Measurements from ENCODE around the gene SLC6A6. TPM values are rescaled to one million over a fixed set of nuclear protein-coding genes. Genes with fewer than 3 reads are reported as not detected.

SLC6A6 gene
- total RNA-seq, 1 experiment from 2014 or later, result 72.6 TPM

DNA sequence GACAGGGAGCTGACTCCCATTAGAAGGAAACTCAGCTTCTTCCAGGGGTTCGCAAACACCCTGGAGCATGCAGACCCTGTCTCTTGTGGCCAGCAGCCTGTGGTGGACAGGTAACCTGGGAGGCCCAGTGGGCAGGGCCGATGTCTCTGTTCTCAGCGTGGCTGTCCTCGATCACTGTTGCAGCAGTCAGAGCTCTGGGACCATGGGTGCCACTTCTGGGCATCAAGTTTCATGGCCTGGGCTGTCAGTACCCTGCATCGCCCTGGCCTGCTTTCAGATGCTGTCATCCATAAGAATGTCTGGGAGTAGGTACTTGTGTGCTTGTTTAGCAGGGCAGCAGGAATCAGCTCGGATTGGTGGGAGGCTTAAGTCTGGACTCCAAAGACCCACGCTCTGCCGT is 54.4 kb downstream of the SLC6A6 start:
- H3K9ac ChIP-seq (ENCODE audit: extremely low read depth, insufficient read length, low read length), result no peak overlapping the region
- no peak overlapping the region for H2BK120ac ChIP-seq (ENCODE audit: low read depth, low read length, poor library complexity, severe bottlenecking)
- peaks cover 15 to 18% of the 10 kb centered on the region in 2 experiments for H3K4me1 Mint-ChIP-seq
- no peak overlapping the region for H2AK5ac ChIP-seq (ENCODE audit: insufficient read length, low read length)
- H3K79me2 ChIP-seq (ENCODE audit: insufficient read depth, low read length), result no peaks in the 10 kb centered on the region
- no peaks in the 10 kb centered on the region for H3K23me2 ChIP-seq (ENCODE audit: insufficient read length, low read depth, low read length, poor library complexity, severe bottlenecking)
- no peak overlapping the region; a peak in 1 of 7 replicates for H3K27ac Mint-ChIP-seq
- no peaks in the 10 kb centered on the region for H3K27me3 ChIP-seq (ENCODE audit: insufficient read depth, low read length)
- no peak overlapping the region for H2BK12ac ChIP-seq (ENCODE audit: insufficient read length, low read depth, low read length)
- H2BK5ac ChIP-seq (ENCODE audit: insufficient read length, low read length), result no peak overlapping the region
- H4K20me1 ChIP-seq (ENCODE audit: control insufficient read depth, insufficient read depth, insufficient read length), result no peaks in the 10 kb centered on the region
- H3T11ph ChIP-seq (ENCODE audit: low read length), result no peak overlapping the region
- no peaks in the 10 kb centered on the region for H3K9me3 ChIP-seq (ENCODE audit: control insufficient read depth, low read depth, low read length)
- H3K36me3 Mint-ChIP-seq (ENCODE audit: insufficient read depth in 1 of 3, low read depth in 3 of 3), result peaks cover 33 to 66% (median 36%) of the 10 kb centered on the region in 3 experiments; a peak in 6 of 7 replicates
- H3K27me3 Mint-ChIP-seq (ENCODE audit: low read depth), result no peaks in the 10 kb centered on the region
- no peak overlapping the region for H3K18ac ChIP-seq (ENCODE audit: insufficient read length, low read depth, low read length)
- DNase-seq, result no peak
- H3K27ac ChIP-seq (ENCODE audit: insufficient read length, low read depth, low read length), result no peak overlapping the region
- no peak overlapping the region for H3K56ac ChIP-seq (ENCODE audit: insufficient read length, low read depth, low read length)
- no peaks in the 10 kb centered on the region for H3K9me3 Mint-ChIP-seq
- no peak overlapping the region for H3K4ac ChIP-seq (ENCODE audit: low read depth, low read length)
- TF ChIP-seq, protein P1, sequence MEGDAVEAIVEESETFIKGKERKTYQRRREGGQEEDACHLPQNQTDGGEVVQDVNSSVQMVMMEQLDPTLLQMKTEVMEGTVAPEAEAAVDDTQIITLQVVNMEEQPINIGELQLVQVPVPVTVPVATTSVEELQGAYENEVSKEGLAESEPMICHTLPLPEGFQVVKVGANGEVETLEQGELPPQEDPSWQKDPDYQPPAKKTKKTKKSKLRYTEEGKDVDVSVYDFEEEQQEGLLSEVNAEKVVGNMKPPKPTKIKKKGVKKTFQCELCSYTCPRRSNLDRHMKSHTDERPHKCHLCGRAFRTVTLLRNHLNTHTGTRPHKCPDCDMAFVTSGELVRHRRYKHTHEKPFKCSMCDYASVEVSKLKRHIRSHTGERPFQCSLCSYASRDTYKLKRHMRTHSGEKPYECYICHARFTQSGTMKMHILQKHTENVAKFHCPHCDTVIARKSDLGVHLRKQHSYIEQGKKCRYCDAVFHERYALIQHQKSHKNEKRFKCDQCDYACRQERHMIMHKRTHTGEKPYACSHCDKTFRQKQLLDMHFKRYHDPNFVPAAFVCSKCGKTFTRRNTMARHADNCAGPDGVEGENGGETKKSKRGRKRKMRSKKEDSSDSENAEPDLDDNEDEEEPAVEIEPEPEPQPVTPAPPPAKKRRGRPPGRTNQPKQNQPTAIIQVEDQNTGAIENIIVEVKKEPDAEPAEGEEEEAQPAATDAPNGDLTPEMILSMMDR (conservative IDR thresholded peaks at IDR 0.05), result no peak
- no CpG with 5 or more reads among the region's 8 CpGs for WGBS (ENCODE audit: extremely low coverage, insufficient read length, low lambda C conversion rate)
- no peak overlapping the region for H3K4me3 Mint-ChIP-seq
- no peak overlapping the region; the same call in 1 of the 2 replicates for H3K14ac ChIP-seq (ENCODE audit: insufficient read depth, low read length)
- H3K4me1 ChIP-seq (ENCODE audit: insufficient read depth, low read length), result peaks cover 3% of the 10 kb centered on the region; the same call in 1 of the 2 replicates
- H3K23ac ChIP-seq (ENCODE audit: insufficient read length, low read depth, low read length), result no peak overlapping the region
- H2BK20ac ChIP-seq (ENCODE audit: low read depth, low read length, poor library complexity, severe bottlenecking), result no peak overlapping the region
- H4K5ac ChIP-seq (ENCODE audit: insufficient read length, low read depth, low read length), result no peak overlapping the region
- no peak overlapping the region for H4K8ac ChIP-seq (replicated peaks; ENCODE audit: insufficient read length, low read depth, low read length)
- H2BK15ac ChIP-seq (ENCODE audit: low read depth, low read length), result no peak overlapping the region
- no peak overlapping the region for H4K91ac ChIP-seq (ENCODE audit: insufficient read length, low read depth, low read length)
- no peak overlapping the region for H3K4me2 ChIP-seq (ENCODE audit: insufficient read depth, insufficient read length, low read length)
- no peaks in the 10 kb centered on the region for H3K79me1 ChIP-seq (ENCODE audit: insufficient read depth, low read depth, low read length, poor library complexity, severe bottlenecking)
- no peak overlapping the region for H2AFZ ChIP-seq (ENCODE audit: low read length)

Measured in H9 (cell line).